ENCODE measurements around the gene POPDC3.

GRCh38 chr6:105189026-105189820, 9.4 kb upstream of the POPDC3 start:
- TF ChIP-seq CTCF (IDR thresholded peaks at IDR 0.05 in 4 of 5, conservative IDR thresholded peaks at IDR 0.05 in 1 of 5) (no peak), POLR2A (IDR thresholded peaks at IDR 0.05) (no peak)
